ENCODE data around the gene MDGA2. TPM values are rescaled to one million over a fixed set of nuclear protein-coding genes. Genes with fewer than 3 reads are reported as not detected.

MDGA2 gene
- total RNA-seq, 1 experiment from 2014 or later, result not detected

DNA sequence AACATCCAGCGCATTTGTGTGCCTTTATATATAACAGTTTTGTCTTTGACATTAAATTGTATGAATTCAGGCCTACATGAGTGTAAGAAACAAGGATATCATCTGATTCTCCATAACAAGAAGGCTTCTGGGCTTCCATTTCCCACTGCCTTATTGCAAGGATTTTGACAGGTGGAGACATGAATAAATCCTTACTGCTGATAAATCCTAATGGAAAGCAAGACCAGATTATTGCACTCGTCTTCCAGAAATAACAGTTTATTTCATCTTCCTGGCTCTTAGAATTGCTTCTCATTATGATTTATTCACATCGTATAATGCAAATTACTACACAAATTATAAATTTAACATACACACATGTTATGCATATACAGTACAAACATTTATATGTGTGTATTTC lies 348.1 kb downstream of the MDGA2 start:
- Histone ChIP-seq H3K4me1 (ENCODE audit: control insufficient read depth in 1 of 2, insufficient read depth in 2 of 2, low read length in 2 of 2) (no peaks in the 10 kb centered on the region), H3K27me3 (ENCODE audit: insufficient read depth, low read length) (no peaks in the 10 kb centered on the region), H3K4me2 (ENCODE audit: low read length) (no peak overlapping the region), H3K36me3 (ENCODE audit: control insufficient read depth in 1 of 2, insufficient read depth in 2 of 2, low read length in 2 of 2) (no peaks in the 10 kb centered on the region), H2AFZ (ENCODE audit: low read depth, low read length, poor library complexity, severe bottlenecking) (no peak overlapping the region), H4K20me1 (ENCODE audit: insufficient read depth) (no peaks in the 10 kb centered on the region), H3K9me2 (ENCODE audit: insufficient read depth) (no peaks in the 10 kb centered on the region), H3K79me2 (ENCODE audit: insufficient read depth, low read length) (no peaks in the 10 kb centered on the region), H3K27ac (ENCODE audit: low read depth, low read length) (no peak overlapping the region), H3K4me3 (replicated peaks in 1 of 2; ENCODE audit: low read depth in 1 of 2, low read length in 2 of 2) (no peak overlapping the region), H3K9ac (ENCODE audit: low read length) (no peak overlapping the region), H3K9me3 (ENCODE audit: control insufficient read depth in 1 of 2, insufficient read depth in 1 of 2, low read depth in 1 of 2, low read length in 2 of 2) (no peaks in the 10 kb centered on the region)
- TF ChIP-seq, protein P1, sequence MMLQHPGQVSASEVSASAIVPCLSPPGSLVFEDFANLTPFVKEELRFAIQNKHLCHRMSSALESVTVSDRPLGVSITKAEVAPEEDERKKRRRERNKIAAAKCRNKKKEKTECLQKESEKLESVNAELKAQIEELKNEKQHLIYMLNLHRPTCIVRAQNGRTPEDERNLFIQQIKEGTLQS (IDR thresholded peaks at IDR 0.05), result no peak
- no peak for TF ChIP-seq EGR1 (IDR thresholded peaks at IDR 0.05; ENCODE audit: low read depth)
- no peak for TF ChIP-seq JUND (IDR thresholded peaks at IDR 0.05)
- TF ChIP-seq, protein P2, sequence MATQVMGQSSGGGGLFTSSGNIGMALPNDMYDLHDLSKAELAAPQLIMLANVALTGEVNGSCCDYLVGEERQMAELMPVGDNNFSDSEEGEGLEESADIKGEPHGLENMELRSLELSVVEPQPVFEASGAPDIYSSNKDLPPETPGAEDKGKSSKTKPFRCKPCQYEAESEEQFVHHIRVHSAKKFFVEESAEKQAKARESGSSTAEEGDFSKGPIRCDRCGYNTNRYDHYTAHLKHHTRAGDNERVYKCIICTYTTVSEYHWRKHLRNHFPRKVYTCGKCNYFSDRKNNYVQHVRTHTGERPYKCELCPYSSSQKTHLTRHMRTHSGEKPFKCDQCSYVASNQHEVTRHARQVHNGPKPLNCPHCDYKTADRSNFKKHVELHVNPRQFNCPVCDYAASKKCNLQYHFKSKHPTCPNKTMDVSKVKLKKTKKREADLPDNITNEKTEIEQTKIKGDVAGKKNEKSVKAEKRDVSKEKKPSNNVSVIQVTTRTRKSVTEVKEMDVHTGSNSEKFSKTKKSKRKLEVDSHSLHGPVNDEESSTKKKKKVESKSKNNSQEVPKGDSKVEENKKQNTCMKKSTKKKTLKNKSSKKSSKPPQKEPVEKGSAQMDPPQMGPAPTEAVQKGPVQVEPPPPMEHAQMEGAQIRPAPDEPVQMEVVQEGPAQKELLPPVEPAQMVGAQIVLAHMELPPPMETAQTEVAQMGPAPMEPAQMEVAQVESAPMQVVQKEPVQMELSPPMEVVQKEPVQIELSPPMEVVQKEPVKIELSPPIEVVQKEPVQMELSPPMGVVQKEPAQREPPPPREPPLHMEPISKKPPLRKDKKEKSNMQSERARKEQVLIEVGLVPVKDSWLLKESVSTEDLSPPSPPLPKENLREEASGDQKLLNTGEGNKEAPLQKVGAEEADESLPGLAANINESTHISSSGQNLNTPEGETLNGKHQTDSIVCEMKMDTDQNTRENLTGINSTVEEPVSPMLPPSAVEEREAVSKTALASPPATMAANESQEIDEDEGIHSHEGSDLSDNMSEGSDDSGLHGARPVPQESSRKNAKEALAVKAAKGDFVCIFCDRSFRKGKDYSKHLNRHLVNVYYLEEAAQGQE (IDR thresholded peaks at IDR 0.05; ENCODE audit: low read depth), result no peak
- no peak for TF ChIP-seq YY1 (IDR thresholded peaks at IDR 0.05; ENCODE audit: extremely low read depth, insufficient replicate concordance, low read depth, low read length)
- TF ChIP-seq, protein P3, sequence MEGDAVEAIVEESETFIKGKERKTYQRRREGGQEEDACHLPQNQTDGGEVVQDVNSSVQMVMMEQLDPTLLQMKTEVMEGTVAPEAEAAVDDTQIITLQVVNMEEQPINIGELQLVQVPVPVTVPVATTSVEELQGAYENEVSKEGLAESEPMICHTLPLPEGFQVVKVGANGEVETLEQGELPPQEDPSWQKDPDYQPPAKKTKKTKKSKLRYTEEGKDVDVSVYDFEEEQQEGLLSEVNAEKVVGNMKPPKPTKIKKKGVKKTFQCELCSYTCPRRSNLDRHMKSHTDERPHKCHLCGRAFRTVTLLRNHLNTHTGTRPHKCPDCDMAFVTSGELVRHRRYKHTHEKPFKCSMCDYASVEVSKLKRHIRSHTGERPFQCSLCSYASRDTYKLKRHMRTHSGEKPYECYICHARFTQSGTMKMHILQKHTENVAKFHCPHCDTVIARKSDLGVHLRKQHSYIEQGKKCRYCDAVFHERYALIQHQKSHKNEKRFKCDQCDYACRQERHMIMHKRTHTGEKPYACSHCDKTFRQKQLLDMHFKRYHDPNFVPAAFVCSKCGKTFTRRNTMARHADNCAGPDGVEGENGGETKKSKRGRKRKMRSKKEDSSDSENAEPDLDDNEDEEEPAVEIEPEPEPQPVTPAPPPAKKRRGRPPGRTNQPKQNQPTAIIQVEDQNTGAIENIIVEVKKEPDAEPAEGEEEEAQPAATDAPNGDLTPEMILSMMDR (IDR thresholded peaks at IDR 0.05 in 2 of 3, conservative IDR thresholded peaks at IDR 0.05 in 1 of 3; ENCODE audit: borderline replicate concordance in 1 of 3, insufficient read depth in 1 of 3, low read depth in 2 of 3, low read length in 2 of 3), result no peak
- no peak for TF ChIP-seq FOSL1 (IDR thresholded peaks at IDR 0.05; ENCODE audit: low read depth)
- TF ChIP-seq EZH2 (IDR thresholded peaks at IDR 0.05), result no peak
- TF ChIP-seq SIN3A (IDR thresholded peaks at IDR 0.05; ENCODE audit: low read depth), result no peak
- no peak for TF ChIP-seq TCF7L2 (IDR thresholded peaks at IDR 0.05; ENCODE audit: borderline replicate concordance, extremely low read depth, insufficient read depth, insufficient read length)
- TF ChIP-seq, protein P4, sequence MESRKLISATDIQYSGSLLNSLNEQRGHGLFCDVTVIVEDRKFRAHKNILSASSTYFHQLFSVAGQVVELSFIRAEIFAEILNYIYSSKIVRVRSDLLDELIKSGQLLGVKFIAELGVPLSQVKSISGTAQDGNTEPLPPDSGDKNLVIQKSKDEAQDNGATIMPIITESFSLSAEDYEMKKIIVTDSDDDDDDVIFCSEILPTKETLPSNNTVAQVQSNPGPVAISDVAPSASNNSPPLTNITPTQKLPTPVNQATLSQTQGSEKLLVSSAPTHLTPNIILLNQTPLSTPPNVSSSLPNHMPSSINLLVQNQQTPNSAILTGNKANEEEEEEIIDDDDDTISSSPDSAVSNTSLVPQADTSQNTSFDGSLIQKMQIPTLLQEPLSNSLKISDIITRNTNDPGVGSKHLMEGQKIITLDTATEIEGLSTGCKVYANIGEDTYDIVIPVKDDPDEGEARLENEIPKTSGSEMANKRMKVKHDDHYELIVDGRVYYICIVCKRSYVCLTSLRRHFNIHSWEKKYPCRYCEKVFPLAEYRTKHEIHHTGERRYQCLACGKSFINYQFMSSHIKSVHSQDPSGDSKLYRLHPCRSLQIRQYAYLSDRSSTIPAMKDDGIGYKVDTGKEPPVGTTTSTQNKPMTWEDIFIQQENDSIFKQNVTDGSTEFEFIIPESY (IDR thresholded peaks at IDR 0.05; ENCODE audit: extremely low read depth, insufficient replicate concordance, low read length), result no peak
- TF ChIP-seq RAD21 (IDR thresholded peaks at IDR 0.05; ENCODE audit: low read depth), result no peak
- no peak for TF ChIP-seq EZH2phosphoT487 (IDR thresholded peaks at IDR 0.05; ENCODE audit: borderline replicate concordance)
- no peak for TF ChIP-seq POLR2AphosphoS5 (IDR thresholded peaks at IDR 0.05; ENCODE audit: low read depth, low read length)
- no peak for TF ChIP-seq POLR2A (IDR thresholded peaks at IDR 0.05; ENCODE audit: borderline replicate concordance, extremely low read depth, insufficient read depth, insufficient read length)
- ChIA-PET CTCF (no interaction called here), POLR2A (no interaction called here), RAD21 (ENCODE audit: low non-redundant PET in 1 of 2, low total read pairs in 2 of 2, uncharacterized antibody in 2 of 2, unreplicated experiment in 2 of 2) (no interaction called here)
- BruUV-seq (replicated peaks), result no TSS peak
- ATAC-seq, result no peak
- no peak for DNase-seq (ENCODE audit: low read depth, low spot score)
- intact Hi-C loops (cut with micrococcal nuclease), result no loop called here
